GM03348 (cell line): ENCODE results near the gene EXOC4.
"Not testable (repeated sequence)": the region's sequence is repeated elsewhere in the genome, so short reads cannot be mapped to it uniquely, and the experiment has no call there.

Source experiments
- DNase-seq: peaks from one replicate; pipeline ENCODE4 v3.0.0; 2012; ENCODE audit warnings: low spot score

Gene EXOC4

GRCh38 chr7:133871757-133872156, 618.9 kb downstream of the EXOC4 start:
- no peak for DNase-seq

DNA sequence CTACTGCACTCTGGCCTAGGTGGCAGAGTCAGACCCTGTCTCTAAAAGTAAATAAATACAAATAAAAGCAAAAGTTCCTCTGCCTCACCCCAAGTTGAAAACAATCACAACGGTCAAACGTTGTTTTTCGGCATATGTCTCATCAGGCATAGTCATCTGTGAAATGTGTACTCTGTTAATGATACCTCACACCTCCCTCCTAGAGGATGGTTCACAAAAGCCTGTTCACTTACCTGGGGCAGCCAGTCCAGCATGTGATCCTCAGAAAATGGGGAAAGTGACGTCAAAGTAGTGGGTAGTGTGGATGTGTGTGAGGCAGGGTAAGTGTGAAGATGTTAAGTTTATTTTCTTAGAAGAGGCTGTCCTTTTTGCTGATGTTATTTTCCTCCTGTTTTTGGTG, 620.3 kb downstream of the EXOC4 start:
- DNase-seq = no peak

GRCh38 chr7:133873631-133874030, 620.8 kb downstream of the EXOC4 start:
- no peak for DNase-seq

- DNase-seq = no peak
Observed at GRCh38 chr7:133883591-133883990, 630.7 kb downstream of the EXOC4 start.

- no peak for DNase-seq
Observed at GRCh38 chr7:133885213-133885612, 632.3 kb downstream of the EXOC4 start.

GRCh38 chr7:133886086-133886485, 633.2 kb downstream of the EXOC4 start:
- no peak for DNase-seq

DNA sequence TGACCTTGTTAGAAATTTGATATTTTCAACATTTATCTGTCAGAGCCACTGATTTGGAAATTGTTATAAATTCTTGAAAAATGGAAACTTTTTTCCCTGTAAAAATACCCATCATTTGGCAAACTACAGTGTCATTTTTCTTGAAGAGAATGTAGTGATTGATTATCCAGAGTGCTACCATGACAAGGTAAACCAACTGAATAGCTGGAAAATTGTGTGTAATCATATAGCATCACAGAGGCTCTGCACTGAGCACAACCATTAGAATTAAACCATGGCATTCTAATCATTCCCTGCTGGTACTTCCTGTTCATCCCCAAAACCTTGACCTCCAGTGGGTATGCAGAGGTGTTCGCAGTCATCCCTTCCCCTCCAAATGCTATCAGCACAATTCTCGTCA, 633.9 kb downstream of the EXOC4 start:
- DNase-seq = no peak

DNA sequence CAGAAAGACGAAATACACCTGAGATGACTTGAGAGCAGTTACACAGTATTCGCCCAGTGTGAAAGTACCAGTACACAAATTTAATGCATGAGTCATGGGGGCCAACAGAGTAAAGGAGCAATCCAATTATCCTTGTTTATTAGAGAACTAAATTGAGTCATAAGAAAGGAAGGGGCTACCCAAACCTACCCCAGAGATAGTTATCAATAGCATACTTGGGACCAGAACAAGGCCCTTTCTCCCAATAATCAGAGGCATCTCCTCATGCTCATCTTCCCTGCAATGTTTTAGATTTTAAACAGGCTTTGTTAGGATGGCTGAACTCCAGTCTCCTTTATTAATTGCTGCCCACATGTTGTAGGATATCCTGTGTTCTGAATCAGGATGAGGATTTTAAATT, 634.6 kb downstream of the EXOC4 start:
- DNase-seq = no peak

DNA sequence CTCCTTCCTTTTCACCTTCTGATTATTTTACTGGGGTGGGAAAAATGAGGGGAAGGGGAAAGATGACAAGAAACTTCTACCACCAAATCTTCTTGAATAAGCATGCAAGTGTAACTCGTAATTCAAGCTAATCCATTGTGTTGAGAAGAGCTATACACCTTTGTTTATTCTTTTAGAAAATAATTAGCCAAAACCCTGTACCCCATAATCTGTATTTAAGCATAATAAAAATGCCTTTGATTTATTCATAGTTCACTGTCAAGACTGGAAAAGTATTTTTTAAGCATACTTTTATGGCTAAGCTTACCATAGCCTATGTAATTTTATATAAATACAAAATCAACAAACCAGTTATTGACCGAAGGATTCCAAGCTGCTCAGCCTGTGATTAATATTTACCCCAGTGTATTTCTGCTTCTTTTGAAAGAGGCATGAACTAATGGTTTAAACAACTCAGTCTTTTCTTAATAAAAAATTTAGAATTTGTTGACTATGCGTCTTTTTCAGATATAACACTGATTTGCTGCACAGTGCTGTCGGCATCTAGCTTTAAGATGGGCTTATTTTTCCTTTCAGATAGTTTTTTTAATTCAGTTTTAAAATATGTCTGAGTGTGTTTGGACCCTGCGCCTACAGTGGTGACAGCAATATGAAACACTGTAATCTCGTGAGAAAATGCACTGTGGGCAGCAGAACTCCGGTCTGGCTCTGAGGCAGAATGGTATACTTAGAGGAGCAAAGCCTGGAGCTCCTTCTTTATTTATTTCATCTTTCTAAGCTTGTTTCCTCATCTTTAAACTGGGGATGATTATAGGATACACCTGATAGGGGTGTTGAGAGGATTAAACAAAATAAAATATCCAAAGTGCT, 635.4 kb downstream of the EXOC4 start:
- no peak for DNase-seq

GRCh38 chr7:133904776-133905175, 651.9 kb downstream of the EXOC4 start:
- no peak for DNase-seq

GRCh38 chr7:133906553-133906952, 653.7 kb downstream of the EXOC4 start:
- DNase-seq = not testable (repeated sequence)

DNA sequence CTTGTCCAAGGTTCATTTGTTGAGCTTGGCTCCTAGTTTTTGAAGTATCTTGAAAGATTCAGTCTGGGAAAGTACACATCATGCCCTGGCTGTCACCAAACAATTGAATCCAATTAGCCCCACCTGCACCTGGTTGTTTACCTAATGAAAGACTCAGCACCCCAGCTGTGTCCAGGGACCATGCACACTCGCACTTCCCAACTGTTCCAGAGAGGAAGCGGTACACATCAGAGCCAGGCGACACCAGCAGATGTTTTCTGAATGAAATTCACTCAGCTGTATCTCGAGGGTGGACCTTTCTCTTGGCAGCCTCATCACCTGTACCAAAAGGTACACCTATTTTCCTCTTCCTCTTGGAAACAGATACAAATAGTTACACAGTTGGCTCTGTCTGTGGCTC, 657.9 kb downstream of the EXOC4 start:
- no peak for DNase-seq

DNA sequence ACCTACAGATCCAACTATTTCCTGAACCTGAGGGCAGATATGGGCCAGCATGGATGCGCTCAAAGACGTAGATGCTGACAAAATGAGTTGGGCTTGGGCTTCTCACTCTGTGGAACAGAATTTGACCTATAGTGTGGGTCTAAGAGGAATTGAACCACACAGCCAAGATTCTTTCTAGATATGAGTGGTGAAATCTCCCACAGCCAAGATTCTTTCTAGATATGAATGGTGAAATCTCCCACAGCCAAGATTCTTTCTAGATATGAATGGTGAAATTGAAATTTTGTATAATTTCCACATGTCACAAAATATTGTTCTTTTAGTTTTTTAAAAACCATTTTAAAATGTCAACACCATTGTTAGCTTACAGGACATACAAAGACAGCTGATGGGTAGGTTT, 658.8 kb downstream of the EXOC4 start:
- DNase-seq = no peak

DNA sequence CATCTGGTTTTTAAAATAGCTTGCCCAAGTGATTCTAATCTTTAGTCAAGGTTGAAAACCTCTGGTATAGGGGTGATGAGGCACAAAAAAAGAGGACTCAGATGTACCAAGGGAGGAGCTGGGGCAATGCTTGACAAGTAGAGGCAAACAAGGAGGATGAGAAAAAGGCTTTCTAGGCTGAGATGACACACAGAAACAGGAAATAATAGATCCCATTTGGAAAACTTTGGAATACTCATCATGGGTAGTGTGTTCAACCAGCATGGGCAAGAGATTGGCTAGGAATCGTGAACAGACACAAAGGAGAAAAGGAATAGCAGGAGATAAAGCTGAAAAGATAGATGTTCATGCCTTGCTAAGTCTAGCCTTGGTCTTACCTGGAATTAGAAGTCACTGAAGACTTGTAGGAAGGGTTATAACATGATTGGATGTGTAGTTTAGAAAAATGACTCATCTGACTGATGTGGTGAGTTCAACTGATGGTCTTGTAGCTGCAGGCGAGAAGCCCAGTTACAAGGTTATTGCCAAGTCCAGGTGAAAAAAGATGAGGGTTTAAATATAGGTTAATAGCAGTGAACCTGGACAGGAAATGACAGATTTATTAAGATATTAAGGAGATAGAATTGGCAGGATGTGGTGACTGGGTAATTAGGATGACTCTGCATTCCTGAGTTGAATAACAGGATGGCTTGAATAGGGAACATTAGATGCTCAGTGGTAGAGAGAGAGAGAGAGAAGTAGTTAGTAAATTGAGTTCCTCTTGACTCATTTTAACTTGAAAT, 660.2 kb downstream of the EXOC4 start:
- peak; percentile 29 for DNase-seq

GRCh38 chr7:133916621-133917020, 663.7 kb downstream of the EXOC4 start:
- DNase-seq = no peak

DNA sequence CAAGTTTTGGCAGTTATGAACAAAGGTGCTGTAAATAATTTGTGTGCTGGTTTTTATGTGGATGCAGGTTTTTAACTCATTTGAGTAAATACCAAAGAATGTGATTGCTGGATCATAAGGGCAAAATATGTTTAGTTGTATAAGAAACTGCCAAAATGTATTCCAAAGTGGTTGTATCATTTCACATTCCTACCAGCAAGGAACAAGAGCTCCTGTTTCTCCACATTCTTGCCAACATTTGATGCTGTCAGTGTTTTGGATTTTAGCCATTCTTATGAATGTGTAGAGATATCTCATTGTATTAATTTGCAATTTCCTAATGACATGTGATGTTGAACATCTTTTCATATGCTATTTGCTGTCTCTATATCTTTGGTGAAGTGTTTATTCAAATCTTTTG, 666.9 kb downstream of the EXOC4 start:
- no peak for DNase-seq

- no peak for DNase-seq
Observed at GRCh38 chr7:133921635-133922182, 668.8 kb downstream of the EXOC4 start.

- no peak for DNase-seq
Observed at GRCh38 chr7:133923974-133924373, 671.1 kb downstream of the EXOC4 start.

DNA sequence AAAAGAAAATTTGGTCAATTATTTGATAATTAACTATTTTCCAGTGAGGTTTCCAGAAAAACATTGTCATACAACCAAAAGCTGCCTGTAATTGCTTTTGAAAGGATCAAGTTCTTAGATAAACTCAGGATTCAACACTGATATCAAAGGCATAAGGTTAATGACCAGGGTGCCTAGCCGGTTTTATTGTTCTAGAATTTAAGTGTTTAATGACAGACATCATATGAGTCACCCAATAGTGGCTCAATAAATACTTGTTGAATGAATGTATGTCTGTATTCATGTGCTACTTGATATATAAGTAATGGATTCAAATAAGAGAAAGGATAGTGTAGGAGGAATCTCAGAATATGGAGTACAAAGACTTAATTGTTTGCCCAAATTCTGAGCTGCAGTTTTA, 678.2 kb downstream of the EXOC4 start:
- no peak for DNase-seq

- no peak for DNase-seq
Observed at GRCh38 chr7:133932591-133932990, 679.7 kb downstream of the EXOC4 start.

- no peak for DNase-seq
Observed at GRCh38 chr7:133934262-133934976, 681.5 kb downstream of the EXOC4 start.

DNA sequence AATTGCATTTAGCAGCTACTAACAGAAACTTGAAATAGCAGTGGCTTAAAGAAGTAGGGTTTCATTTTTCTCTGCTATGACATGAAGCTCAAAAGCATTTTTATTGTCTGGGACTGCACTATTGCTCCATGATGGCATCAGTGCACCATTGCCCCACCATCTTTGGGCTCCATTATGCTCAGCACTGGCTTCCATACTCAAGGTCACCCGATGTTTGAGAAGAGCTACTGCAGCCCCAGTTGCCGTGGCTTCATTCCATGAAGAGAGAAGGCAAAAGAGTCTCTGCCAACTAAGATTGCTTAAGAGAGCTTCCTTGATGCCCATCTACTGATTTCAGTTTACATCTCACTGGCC, 682.1 kb downstream of the EXOC4 start:
- no peak for DNase-seq

- no peak for DNase-seq
Observed at GRCh38 chr7:133936074-133936473, 683.2 kb downstream of the EXOC4 start.
